ENCODE data around the gene ACOT8.

ACOT8 gene

GRCh38 chr20:45872626-45873025 lies 15.4 kb upstream of the ACOT8 start:
- H3K4me3 ChIP-seq (ENCODE audit: low read depth, low read length) = no peak overlapping the region
- no peak for DNase-seq (ENCODE audit: low read depth)
- TF ChIP-seq MAX (IDR thresholded peaks at IDR 0.05; ENCODE audit: low read depth, low read length) (no peak), CTCF (IDR thresholded peaks at IDR 0.05; ENCODE audit: low read depth, low read length) (no peak), MYC (IDR thresholded peaks at IDR 0.05; ENCODE audit: low read depth, low read length) (no peak), POLR2A (IDR thresholded peaks at IDR 0.05; ENCODE audit: extremely low read depth, insufficient read length) (no peak)

- H3K4me3 ChIP-seq (ENCODE audit: low read depth, low read length) = no peak overlapping the region
- TF ChIP-seq POLR2A (IDR thresholded peaks at IDR 0.05; ENCODE audit: extremely low read depth, insufficient read length) (no peak), CTCF (IDR thresholded peaks at IDR 0.05; ENCODE audit: low read depth, low read length) (no peak), MYC (IDR thresholded peaks at IDR 0.05; ENCODE audit: low read depth, low read length) (no peak), MAX (IDR thresholded peaks at IDR 0.05; ENCODE audit: low read depth, low read length) (no peak)
- DNase-seq (ENCODE audit: low read depth) = no peak
These were observed 10.6 kb upstream of the ACOT8 start for GRCh38 chr20:45867819-45868176.

- no peak overlapping the region for H3K4me3 ChIP-seq (ENCODE audit: low read depth, low read length)
- TF ChIP-seq MYC (IDR thresholded peaks at IDR 0.05; ENCODE audit: low read depth, low read length) (no peak), POLR2A (IDR thresholded peaks at IDR 0.05; ENCODE audit: extremely low read depth, insufficient read length) (no peak), CTCF (IDR thresholded peaks at IDR 0.05; ENCODE audit: low read depth, low read length) (no peak), MAX (IDR thresholded peaks at IDR 0.05; ENCODE audit: low read depth, low read length) (no peak)
- no peak for DNase-seq (ENCODE audit: low read depth)
These were observed 10.1 kb upstream of the ACOT8 start for GRCh38 chr20:45867136-45867818.

- no peak overlapping the region for H3K4me3 ChIP-seq (ENCODE audit: low read depth, low read length)
- no peak for TF ChIP-seq MAX (IDR thresholded peaks at IDR 0.05; ENCODE audit: low read depth, low read length)
- no peak for TF ChIP-seq POLR2A (IDR thresholded peaks at IDR 0.05; ENCODE audit: extremely low read depth, insufficient read length)
- no peak for TF ChIP-seq MYC (IDR thresholded peaks at IDR 0.05; ENCODE audit: low read depth, low read length)
- TF ChIP-seq CTCF (IDR thresholded peaks at IDR 0.05; ENCODE audit: low read depth, low read length) = no peak
- no peak for DNase-seq (ENCODE audit: low read depth)
These were observed 9.3 kb upstream of the ACOT8 start for GRCh38 chr20:45866454-45866853.

GRCh38 chr20:45863543-45864470 lies 6.6 kb upstream of the ACOT8 start:
- TF ChIP-seq CTCF (IDR thresholded peaks at IDR 0.05; ENCODE audit: low read depth, low read length) (no peak), POLR2A (IDR thresholded peaks at IDR 0.05; ENCODE audit: extremely low read depth, insufficient read length) (no peak), MAX (IDR thresholded peaks at IDR 0.05; ENCODE audit: low read depth, low read length) (no peak), MYC (IDR thresholded peaks at IDR 0.05; ENCODE audit: low read depth, low read length) (no peak)
- H3K4me3 ChIP-seq (ENCODE audit: low read depth, low read length) = no peak overlapping the region
- no peak for DNase-seq (ENCODE audit: low read depth)
